ENCODE measurements around the gene SH3PXD2B.

Gene SH3PXD2B

DNA sequence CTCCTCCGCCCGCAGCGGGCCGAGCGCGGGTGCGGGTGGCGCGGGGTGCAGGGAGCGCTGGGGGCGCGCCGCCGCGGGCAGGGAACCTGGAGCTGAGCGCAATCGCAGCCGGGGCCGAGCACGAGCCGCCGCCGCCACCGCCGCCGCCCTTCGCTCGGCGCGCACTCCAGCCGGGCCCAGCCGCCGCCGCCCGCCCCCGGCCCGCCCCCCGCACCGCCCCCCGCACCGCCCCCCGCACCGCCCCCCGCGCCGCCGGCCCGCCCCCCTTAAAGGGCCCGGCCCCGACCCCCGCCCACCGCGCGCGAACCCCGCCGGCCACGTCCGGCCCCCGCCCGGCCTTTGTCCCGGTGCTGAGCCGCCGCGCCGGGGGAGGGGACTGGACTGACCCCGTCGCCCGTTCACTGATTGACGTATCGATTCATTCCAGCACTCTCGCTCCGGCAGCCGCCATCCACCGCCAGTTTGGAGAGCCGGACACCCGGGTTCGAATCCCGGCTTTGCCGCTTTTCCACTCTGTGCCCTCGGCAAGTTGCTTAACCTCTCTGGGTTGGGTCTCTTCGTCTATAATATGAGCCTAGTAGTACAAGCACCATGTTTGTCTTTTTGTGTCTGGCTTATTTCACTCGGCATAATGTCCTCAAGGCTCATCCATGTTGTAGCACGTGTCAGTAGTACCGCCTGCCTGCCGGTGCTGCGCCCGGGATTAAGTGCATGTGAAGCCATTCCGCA is at the start of gene SH3PXD2B:
Gene SH3PXD2B (minus strand): TSS at position 168 of the 729 bp plus-strand sequence. CDS start 173 bp downstream, outside the sequence.
- DNase-seq (ENCODE audit: low read depth in 2 of 2): peak in 1 of 2 donors; percentile 9

- DNase-seq (ENCODE audit: low read depth in 2 of 2): no peak
Measured at GRCh38 chr5:172502969-172503368, 48.6 kb upstream of the SH3PXD2B start.

DNA sequence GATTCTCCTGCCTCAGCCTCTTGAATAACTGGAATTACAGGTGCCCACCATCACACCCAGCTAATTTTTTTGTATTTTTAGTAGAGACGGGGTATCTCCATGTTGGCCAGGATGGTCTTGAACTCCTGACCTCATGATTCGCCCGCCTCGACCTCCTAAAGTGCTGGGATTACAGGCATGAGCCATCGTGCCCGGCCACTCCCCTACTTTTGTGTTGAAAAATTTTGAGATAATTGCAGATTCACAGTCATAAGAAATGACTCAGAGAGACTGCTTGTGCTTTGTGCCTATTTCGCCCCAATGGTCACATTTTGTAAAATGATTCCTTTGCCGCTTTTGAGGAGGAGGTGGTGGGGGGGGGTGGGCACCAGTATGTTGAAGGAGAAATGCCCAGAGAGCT is 48.1 kb upstream of the SH3PXD2B start:
- DNase-seq (ENCODE audit: low read depth in 2 of 2): no peak

- no peak for DNase-seq (ENCODE audit: low read depth in 2 of 2)
Measured at GRCh38 chr5:172501708-172502320, 47.5 kb upstream of the SH3PXD2B start.

GRCh38 chr5:172499287-172499686 is 45.0 kb upstream of the SH3PXD2B start:
- DNase-seq (ENCODE audit: low read depth in 2 of 2): no peak

GRCh38 chr5:172498431-172499129 is 44.3 kb upstream of the SH3PXD2B start:
- DNase-seq (ENCODE audit: low read depth in 2 of 2): no peak

DNA sequence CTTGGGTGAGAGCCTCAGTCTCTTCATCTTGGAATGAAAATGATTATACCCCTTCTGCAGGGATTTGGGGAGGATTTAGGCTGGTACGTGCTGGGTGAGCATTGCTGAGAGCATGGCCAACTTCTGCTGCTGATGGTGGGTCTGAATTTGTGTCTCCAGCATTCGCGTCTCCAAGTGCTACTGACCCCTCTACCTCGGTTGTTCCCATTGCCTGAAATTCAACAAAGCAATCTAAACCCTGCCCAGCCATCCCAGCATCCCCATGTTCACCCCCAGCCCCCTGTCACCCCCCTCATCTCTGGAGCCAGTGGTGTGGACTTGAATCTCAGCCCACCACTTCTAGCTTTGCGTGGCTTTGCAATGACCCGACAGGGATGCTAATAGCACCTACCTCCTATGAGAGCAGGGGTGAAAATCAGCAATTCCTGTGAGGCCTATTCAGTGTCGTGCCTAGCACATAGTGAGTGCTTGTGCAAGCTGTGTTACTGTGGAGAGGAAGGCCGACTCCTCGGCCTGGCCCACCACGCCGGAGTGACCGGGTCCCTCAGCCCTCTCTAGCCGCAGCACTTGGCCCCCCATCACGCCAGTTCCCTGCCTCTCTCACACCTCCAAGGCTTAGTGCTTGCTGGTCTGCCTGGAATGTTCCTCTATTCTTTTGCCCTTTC is 43.4 kb upstream of the SH3PXD2B start:
- no peak for DNase-seq (ENCODE audit: low read depth in 2 of 2)

- DNase-seq (ENCODE audit: low read depth in 2 of 2): no peak
Measured at GRCh38 chr5:172496671-172497371, 42.5 kb upstream of the SH3PXD2B start.

GRCh38 chr5:172494630-172495505 is 40.5 kb upstream of the SH3PXD2B start:
- no peak for DNase-seq (ENCODE audit: low read depth in 2 of 2)

GRCh38 chr5:172493906-172494305 is 39.6 kb upstream of the SH3PXD2B start:
- DNase-seq (ENCODE audit: low read depth in 2 of 2): no peak

- DNase-seq (ENCODE audit: low read depth in 2 of 2): no peak
Measured at GRCh38 chr5:172493461-172493860, 39.1 kb upstream of the SH3PXD2B start.

DNA sequence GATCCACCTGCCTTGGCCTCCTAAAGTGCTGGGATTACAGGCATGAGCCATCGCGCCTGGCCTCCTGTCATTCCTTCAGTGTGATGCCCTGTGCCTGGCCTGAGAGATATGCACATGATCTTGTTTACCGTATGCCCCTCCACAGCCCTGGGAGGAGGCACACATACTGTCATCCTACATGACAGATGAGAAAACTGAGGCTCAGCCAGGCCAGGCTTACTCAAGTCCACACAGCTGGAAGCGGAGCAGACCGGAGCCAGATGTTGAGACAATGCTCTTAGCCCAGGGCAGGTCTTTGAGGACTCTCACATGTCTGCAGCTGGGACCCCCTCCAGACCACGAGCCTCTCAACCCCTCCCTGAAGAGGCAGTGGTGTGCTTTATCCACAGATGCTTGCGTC is 38.7 kb upstream of the SH3PXD2B start:
- DNase-seq (ENCODE audit: low read depth in 2 of 2): no peak

GRCh38 chr5:172492097-172492840 is 37.9 kb upstream of the SH3PXD2B start:
- no peak for DNase-seq (ENCODE audit: low read depth in 2 of 2)

DNA sequence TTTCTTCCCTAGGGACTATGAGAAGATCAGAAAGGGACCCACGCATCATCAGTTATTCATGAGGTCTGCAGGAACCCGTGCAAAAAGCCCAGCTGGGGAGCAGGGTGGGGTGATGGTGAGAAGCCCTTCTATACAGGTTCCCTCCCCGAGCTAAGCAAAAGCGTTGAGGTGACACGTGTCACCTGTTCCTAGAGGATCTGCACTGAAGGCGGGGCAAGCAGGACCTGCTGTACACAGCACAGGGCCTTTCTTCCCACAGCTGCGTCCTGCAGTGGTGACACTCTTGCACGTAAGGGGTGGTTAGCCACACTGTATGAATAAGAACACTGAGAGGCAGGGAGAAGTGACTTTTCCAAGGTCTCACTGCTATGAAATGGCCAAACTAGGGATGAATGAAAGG is 37.2 kb upstream of the SH3PXD2B start:
- no peak for DNase-seq (ENCODE audit: low read depth in 2 of 2)

DNA sequence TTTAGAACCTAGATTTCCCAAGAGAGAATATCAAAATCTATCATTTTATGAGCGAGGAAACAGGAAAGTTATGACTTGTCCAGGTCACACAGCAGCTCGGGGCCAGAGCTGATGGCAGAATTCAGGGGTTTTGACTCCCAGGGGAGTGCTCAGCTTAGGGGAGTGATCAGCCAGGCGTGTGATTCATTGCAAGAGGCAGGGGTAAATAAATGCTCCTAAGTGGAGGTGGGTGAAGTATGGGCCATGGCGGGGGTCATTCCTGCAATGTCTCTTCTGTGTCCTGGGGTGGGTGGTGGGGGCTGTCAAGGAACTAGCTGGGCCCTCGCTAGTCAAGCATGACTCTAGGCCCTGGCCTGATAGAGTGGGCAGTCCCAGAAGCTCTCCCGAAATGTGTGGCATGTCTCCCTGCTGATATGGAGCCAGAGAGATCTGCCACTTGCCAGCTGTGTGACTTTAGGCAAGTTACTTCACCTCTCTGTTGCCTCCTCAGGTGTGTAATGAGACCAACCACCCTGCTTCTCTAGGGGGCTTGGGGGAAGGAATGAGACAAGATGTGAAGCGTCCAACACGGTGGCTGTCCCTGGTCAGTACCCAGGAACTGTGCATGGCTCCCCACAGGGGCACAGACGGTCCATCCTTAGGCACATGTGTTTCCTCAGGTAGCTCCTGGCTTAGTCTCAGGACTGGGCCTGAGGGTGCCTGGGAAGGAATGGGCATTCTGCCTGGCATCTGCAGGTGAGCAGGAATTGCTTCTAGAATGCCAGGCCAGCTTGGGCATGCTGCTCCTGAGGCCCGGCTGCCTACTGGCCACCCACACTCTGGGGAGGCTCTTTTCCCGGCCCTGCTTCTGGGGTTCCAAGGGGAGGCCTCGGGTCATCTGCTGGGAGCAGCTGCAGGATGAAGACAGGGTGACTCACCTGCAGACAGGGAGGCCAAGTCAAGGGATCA is 36.5 kb upstream of the SH3PXD2B start:
- no peak for DNase-seq (ENCODE audit: low read depth in 2 of 2)

- no peak for DNase-seq (ENCODE audit: low read depth in 2 of 2)
Measured at GRCh38 chr5:172488221-172488620, 33.9 kb upstream of the SH3PXD2B start.

DNA sequence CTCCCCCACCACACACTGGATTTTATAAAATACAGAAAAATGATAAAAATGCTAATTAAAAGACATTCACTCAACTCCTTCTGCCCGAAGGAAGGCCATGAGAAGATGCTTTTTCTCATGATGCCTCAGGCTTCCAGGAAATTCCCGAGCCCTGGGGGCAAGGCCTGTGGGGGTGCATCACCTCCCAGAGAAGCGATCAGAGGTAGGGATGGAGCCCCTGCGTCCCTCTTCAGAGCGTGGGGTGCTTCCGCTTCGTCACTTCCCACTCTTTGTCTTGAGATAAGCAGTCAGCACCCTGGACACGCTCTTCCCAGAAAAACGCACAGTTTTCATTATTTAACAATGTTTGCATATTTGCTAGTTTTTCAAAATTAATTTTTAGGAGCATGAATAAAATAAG is 33.3 kb upstream of the SH3PXD2B start:
- no peak for DNase-seq (ENCODE audit: low read depth in 2 of 2)

DNA sequence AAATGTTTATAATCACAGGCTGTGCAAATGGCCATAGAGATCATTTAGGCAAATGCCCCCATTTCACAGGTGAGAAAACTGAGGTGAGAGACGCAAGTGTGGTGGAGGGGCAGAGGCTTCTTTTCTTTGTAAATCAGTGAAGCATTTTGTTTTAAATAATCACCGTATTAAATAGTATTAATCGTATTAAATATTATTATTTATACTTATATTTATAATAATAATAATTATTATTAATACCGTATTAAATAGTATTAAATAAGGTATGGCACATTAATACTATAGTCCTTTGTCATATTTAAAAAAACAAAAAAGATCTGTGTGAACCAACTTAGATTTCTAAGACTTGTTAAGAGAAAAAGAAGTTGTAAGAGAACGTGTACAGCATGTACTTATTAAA is 32.6 kb upstream of the SH3PXD2B start:
- no peak for DNase-seq (ENCODE audit: low read depth in 2 of 2)

- DNase-seq (ENCODE audit: low read depth in 2 of 2): no peak
Measured at GRCh38 chr5:172486451-172486850, 32.1 kb upstream of the SH3PXD2B start.

All from stimulated activated CD4-positive, alpha-beta T cell treated with anti-CD3 and anti-CD28 coated beads, Interleukin-1b, Interleukin-23, amount 100 ng/mL, for 1 hour (primary cell).